ENCODE data around the gene STAT5B.
A peak's percentile ranks its signal among the peaks of the same experiment; 100 is the strongest.
"Not testable (repeated sequence)": the region's sequence is repeated elsewhere in the genome, so short reads cannot be mapped to it uniquely, and the experiment has no call there.

STAT5B gene

GRCh38 chr17:42307362-42307927 is 31.3 kb upstream of the STAT5B start:
- no peak for DNase-seq (ENCODE audit: low read depth in 4 of 4, low spot score in 1 of 4)

- DNase-seq (ENCODE audit: low read depth in 4 of 4, low spot score in 1 of 4) = no peak
These were observed 30.1 kb upstream of the STAT5B start for GRCh38 chr17:42306385-42306667.

GRCh38 chr17:42305543-42306384 is 29.6 kb upstream of the STAT5B start:
- DNase-seq (ENCODE audit: low read depth in 4 of 4, low spot score in 1 of 4) = no peak

- DNase-seq (ENCODE audit: low read depth in 4 of 4, low spot score in 1 of 4) = not testable (repeated sequence)
These were observed 28.8 kb upstream of the STAT5B start for GRCh38 chr17:42305031-42305330.

GRCh38 chr17:42304187-42305030 is 28.2 kb upstream of the STAT5B start:
- DNase-seq (ENCODE audit: low read depth in 4 of 4, low spot score in 1 of 4) = no peak

GRCh38 chr17:42303694-42304093 is 27.5 kb upstream of the STAT5B start:
- DNase-seq (ENCODE audit: low read depth in 4 of 4, low spot score in 1 of 4) = no peak

GRCh38 chr17:42301022-42301421 is 24.8 kb upstream of the STAT5B start:
- DNase-seq (ENCODE audit: low read depth in 4 of 4, low spot score in 1 of 4) = no peak

- not testable (repeated sequence) for DNase-seq (ENCODE audit: low read depth in 4 of 4, low spot score in 1 of 4)
These were observed 23.7 kb upstream of the STAT5B start for GRCh38 chr17:42299913-42300312.

- not testable (repeated sequence) for DNase-seq (ENCODE audit: low read depth in 4 of 4, low spot score in 1 of 4)
These were observed 23.2 kb upstream of the STAT5B start for GRCh38 chr17:42299361-42299760.

GRCh38 chr17:42297775-42298174 is 21.6 kb upstream of the STAT5B start:
- DNase-seq (ENCODE audit: low read depth in 4 of 4, low spot score in 1 of 4) = not testable (repeated sequence)

- no peak for DNase-seq (ENCODE audit: low read depth in 4 of 4, low spot score in 1 of 4)
These were observed 19.8 kb upstream of the STAT5B start for GRCh38 chr17:42296012-42296411.

- DNase-seq (ENCODE audit: low read depth in 4 of 4, low spot score in 1 of 4) = no peak
These were observed 18.5 kb upstream of the STAT5B start for GRCh38 chr17:42294469-42295398.

GRCh38 chr17:42291129-42291528 is 14.9 kb upstream of the STAT5B start:
- DNase-seq (ENCODE audit: low read depth in 4 of 4, low spot score in 1 of 4) = no peak

GRCh38 chr17:42290577-42290976 is 14.4 kb upstream of the STAT5B start:
- no peak for DNase-seq (ENCODE audit: low read depth in 4 of 4, low spot score in 1 of 4)

GRCh38 chr17:42289611-42290181 is 13.5 kb upstream of the STAT5B start:
- DNase-seq (ENCODE audit: low read depth in 4 of 4, low spot score in 1 of 4) = peak in 1 of 4 experiments; percentile 70

- DNase-seq (ENCODE audit: low read depth in 4 of 4, low spot score in 1 of 4) = no peak
These were observed 12.8 kb upstream of the STAT5B start for GRCh38 chr17:42288803-42289610.

GRCh38 chr17:42287977-42288802 is 12.0 kb upstream of the STAT5B start, which contains the start of gene STAT5A:
Gene STAT5A, plus strand, starts transcription at chr17:42288498. Its CDS starts 914 bp downstream, at chr17:42289412.
- peak in 1 of 4 experiments; percentile 67 for DNase-seq (ENCODE audit: low read depth in 4 of 4, low spot score in 1 of 4)

- DNase-seq (ENCODE audit: low read depth in 4 of 4, low spot score in 1 of 4) = no peak
These were observed 11.2 kb upstream of the STAT5B start for GRCh38 chr17:42287305-42287976.
